Neutrophil (primary cell): Measurements from ENCODE around the gene PIWIL1.

Source experiments
- H3K27ac ChIP-seq: fragments of 200-600 bp; sonication (generic); 2 replicates; pipeline ENCODE4 v1.5.1; 2016; ENCODE audit warnings: mild to moderate bottlenecking, moderate library complexity
- H3K27me3 ChIP-seq: fragments of 200-600 bp; sonication (generic); 2 replicates; pipeline ENCODE4 v1.6.0; 2016; ENCODE audit warnings: mild to moderate bottlenecking
- H3K36me3 ChIP-seq: fragments of 200-600 bp; sonication (generic); 2 replicates; pipeline ENCODE4 v1.5.1; 2017
- H3K4me1 ChIP-seq, 2 experiments: fragments of 200-600 bp in 1 of 2; sonication (generic) in 1 of 2; 1 replicate in 1 of 2; 2 replicates in 1 of 2; pipeline versions ENCODE4 v1.5.1 to v1.6.1; 2013 to 2016; ENCODE audit warnings: low read depth in 1 of 2, low read length in 1 of 2, mild to moderate bottlenecking in 1 of 2, moderate library complexity in 1 of 2; ENCODE audit not compliant: control insufficient read depth in 1 of 2, insufficient read depth in 1 of 2
- H3K4me3 ChIP-seq, 2 experiments: fragments of 200-600 bp in 1 of 2; sonication (generic) in 1 of 2; 1 replicate in 1 of 2; 2 replicates in 1 of 2; pipeline ENCODE4 v1.5.1; 2013 to 2016; ENCODE audit warnings: low read depth in 1 of 2, low read length in 1 of 2, mild to moderate bottlenecking in 1 of 2, moderate library complexity in 1 of 2
- H3K9me3 ChIP-seq: fragments of 200-600 bp; sonication (generic); 2 replicates; pipeline ENCODE4 v1.5.1; 2016
- CTCF ChIP-seq: fragments of 200-600 bp; sonication (generic); IDR thresholded peaks from 2 replicates; pipeline ENCODE4 v1.5.1; 2016; ENCODE audit warnings: antibody characterized with exemption

The PIWIL1 gene

GRCh38 chr12:130372936-130373335 is 35.2 kb downstream of the PIWIL1 start:
- Histone ChIP-seq H3K9me3 (no peaks in the 10 kb centered on the region), H3K36me3 (no peaks in the 10 kb centered on the region), H3K4me3 (no peak overlapping the region), H3K27me3 (peaks cover 13% of the 10 kb centered on the region), H3K27ac (no peak overlapping the region), H3K4me1 (no peaks in the 10 kb centered on the region)
- TF ChIP-seq CTCF: no peak

DNA sequence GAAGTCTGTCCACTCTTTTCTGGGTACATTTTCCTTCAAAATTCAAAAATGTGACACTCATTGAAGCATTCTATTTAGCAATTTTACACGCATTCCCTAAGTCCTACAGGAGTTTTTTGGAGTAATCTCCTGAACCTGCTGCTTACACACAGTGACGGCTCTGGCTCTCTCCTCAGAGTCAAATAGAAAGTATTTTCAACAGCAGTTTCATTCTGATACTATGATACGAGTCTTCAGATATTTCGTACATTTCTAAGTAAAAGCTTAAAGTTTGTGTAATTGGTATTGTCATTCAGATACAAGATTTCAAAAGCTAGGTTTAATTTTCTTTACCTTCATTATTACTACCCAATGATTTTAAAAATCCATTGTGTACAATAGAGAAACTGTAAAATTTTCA is 36.4 kb downstream of the PIWIL1 start:
- H3K27me3 ChIP-seq: peaks cover 13% of the 10 kb centered on the region
- H3K4me1 ChIP-seq: no peaks in the 10 kb centered on the region
- H3K36me3 ChIP-seq: no peaks in the 10 kb centered on the region
- H3K4me3 ChIP-seq: no peak overlapping the region
- no peak overlapping the region for H3K27ac ChIP-seq
- H3K9me3 ChIP-seq: no peaks in the 10 kb centered on the region
- TF ChIP-seq CTCF: no peak

DNA sequence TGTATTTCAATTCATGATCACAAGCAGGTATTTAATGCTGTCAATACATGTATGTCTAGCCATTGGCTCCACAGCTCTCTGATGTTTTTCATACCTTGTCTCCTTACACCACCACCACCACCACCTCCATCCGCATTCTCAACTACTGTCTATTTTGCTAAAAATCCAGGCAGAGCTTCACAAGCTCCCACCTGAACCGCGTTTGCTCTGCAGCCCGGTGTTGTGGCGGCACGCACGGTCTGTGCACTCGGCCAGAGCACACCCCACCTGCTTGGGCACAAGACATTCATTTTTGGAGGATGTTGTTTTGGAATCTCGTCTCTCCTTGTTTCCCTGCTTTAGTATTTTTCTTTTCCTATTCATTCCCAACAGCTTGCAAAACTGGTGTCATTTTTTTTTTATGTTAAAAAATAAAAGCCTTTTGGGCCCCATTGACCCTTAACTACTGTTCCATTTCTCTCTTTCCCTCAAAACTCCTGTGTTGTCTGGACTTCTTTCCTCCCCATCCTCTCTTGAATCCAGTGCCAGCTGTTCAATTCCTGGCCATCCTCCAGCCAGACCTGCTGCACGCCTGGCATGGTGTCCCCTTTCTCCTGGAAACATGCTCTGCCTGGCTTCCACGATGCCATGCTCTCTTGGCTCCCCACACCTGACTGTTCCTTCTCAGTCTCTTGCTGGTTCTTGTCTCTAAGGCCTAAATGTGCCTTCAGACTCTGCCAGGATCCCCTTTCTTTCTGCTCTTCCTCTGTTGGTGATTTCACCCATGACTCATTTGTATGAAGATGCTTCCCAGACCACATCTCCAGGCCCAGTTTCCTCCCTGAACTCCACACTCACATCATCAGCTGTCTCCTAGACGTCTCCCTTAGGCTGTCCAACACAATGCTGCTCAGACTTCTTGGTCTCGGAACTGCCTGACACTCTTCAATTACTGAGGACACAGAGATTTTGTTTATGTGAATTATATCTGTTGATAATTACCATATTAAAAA is 37.9 kb downstream of the PIWIL1 start:
- H3K4me3 ChIP-seq: no peak overlapping the region
- H3K9me3 ChIP-seq: no peaks in the 10 kb centered on the region
- H3K27me3 ChIP-seq: peaks cover 13% of the 10 kb centered on the region

GRCh38 chr12:130382818-130383217 is 45.1 kb downstream of the PIWIL1 start:
- Histone ChIP-seq H3K27me3 (no peaks in the 10 kb centered on the region), H3K9me3 (no peaks in the 10 kb centered on the region), H3K4me1 (no peaks in the 10 kb centered on the region), H3K36me3 (no peaks in the 10 kb centered on the region), H3K27ac (no peak overlapping the region), H3K4me3 (no peak overlapping the region)
- no peak for TF ChIP-seq CTCF

More for the DNA sequence above, 37.9 kb downstream of the PIWIL1 start:
- TF ChIP-seq CTCF: no peak
- Histone ChIP-seq H3K4me1 (no peaks in the 10 kb centered on the region), H3K27ac (no peak overlapping the region), H3K36me3 (no peaks in the 10 kb centered on the region)

DNA sequence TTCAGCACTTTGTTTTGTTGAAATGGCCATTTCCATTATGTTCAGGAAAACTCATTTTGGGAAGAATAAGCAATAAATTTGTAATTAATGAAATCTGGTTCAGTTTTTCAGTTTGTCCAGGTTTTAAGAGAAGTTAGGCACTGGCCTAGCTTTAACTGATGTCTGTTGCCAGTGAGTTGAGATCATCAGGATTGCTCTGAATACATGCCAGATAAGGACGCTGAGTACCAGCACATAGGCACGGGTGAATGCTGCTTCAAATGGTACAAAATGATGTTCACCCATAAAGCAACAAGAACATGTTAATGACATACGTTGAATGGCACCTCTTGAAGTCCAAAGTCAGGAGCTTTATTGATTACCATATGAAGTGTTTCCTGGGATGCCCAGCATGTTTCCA is 46.5 kb downstream of the PIWIL1 start:
- Histone ChIP-seq H3K27ac (no peak overlapping the region), H3K4me1 (no peaks in the 10 kb centered on the region)

More for the DNA sequence above, 46.5 kb downstream of the PIWIL1 start:
- Histone ChIP-seq H3K4me3 (no peak overlapping the region), H3K36me3 (no peaks in the 10 kb centered on the region), H3K27me3 (no peaks in the 10 kb centered on the region), H3K9me3 (no peaks in the 10 kb centered on the region)
- TF ChIP-seq CTCF: no peak
